Measurements from ENCODE around the gene KIAA1671.
A peak's percentile ranks its signal among the peaks of the same experiment; 100 is the strongest.

Gene KIAA1671

DNA sequence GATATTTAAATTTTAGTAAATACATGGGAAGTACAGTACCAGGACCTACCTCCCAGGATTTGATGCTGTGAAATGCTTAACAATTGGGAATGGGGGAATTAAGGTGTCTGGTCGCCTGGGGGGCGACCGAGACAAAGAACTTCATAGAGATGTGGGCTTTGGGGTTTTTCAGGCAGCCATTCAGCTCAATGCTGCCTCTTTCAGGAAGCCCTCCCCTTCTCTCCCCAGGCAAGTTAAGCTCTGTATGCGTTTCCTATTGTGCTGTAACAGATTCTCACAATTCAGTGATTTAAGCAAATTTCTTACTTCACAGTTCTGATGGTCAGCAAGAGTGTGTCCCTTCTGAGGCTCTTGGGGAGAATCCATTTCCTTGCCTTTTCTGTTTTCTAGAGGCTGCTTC is 53.8 kb downstream of the KIAA1671 start:
- Mint-ChIP-seq H3K4me3 (no peak overlapping the region), H3K27ac (peak overlapping the region; percentile 85), H3K36me3 (ENCODE audit: low read depth) (peaks cover 6% of the 10 kb centered on the region)

DNA sequence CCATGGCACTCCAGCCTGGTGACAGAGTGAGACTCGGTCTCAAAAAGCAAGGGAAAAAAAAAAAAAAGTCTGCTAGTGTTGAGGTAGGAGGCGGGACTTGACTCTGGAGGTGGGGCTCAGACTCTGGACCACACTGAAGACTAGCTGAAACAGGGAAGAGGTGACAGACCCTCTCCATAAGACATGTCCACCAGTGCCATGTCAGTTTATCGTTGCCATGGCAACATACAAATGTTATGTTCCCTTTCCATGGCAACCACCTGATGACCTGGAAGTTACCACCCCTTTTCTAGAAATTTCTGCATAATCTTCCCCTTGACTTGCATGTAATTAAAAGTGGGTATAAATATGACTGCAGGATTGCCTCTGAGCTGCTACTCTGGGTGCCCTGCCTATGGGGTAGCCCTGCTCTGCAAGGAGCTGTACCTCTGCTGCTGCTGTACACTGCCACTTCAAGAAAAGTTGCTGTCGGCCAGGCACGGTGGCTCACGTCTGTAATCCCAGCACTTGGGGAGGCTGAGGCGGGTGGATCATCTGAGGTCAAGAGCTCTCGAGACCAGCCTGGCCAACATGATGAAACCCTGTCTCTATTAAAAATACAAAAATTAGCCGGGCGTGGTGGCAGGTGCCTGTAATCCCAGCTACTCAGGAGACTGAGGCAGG is 55.1 kb downstream of the KIAA1671 start:
- Mint-ChIP-seq H3K9me3 (no peaks in the 10 kb centered on the region), H3K4me3 (no peak overlapping the region), H3K27ac (peak overlapping the region; percentile 95), H3K27me3 (ENCODE audit: low read depth, poor library complexity) (no peaks in the 10 kb centered on the region), H3K36me3 (ENCODE audit: low read depth) (peaks cover 6% of the 10 kb centered on the region), H3K4me1 (peaks cover 29% of the 10 kb centered on the region)
- TF ChIP-seq, protein P1, sequence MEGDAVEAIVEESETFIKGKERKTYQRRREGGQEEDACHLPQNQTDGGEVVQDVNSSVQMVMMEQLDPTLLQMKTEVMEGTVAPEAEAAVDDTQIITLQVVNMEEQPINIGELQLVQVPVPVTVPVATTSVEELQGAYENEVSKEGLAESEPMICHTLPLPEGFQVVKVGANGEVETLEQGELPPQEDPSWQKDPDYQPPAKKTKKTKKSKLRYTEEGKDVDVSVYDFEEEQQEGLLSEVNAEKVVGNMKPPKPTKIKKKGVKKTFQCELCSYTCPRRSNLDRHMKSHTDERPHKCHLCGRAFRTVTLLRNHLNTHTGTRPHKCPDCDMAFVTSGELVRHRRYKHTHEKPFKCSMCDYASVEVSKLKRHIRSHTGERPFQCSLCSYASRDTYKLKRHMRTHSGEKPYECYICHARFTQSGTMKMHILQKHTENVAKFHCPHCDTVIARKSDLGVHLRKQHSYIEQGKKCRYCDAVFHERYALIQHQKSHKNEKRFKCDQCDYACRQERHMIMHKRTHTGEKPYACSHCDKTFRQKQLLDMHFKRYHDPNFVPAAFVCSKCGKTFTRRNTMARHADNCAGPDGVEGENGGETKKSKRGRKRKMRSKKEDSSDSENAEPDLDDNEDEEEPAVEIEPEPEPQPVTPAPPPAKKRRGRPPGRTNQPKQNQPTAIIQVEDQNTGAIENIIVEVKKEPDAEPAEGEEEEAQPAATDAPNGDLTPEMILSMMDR (IDR thresholded peaks at IDR 0.05): no peak
- no peak for DNase-seq

More for the DNA sequence above, 53.8 kb downstream of the KIAA1671 start:
- H3K27me3 Mint-ChIP-seq (ENCODE audit: low read depth, poor library complexity): no peaks in the 10 kb centered on the region
- no peaks in the 10 kb centered on the region for H3K9me3 Mint-ChIP-seq
- peaks cover 34% of the 10 kb centered on the region for H3K4me1 Mint-ChIP-seq
- TF ChIP-seq, protein P1 (IDR thresholded peaks at IDR 0.05): no peak
- no peak for DNase-seq

DNA sequence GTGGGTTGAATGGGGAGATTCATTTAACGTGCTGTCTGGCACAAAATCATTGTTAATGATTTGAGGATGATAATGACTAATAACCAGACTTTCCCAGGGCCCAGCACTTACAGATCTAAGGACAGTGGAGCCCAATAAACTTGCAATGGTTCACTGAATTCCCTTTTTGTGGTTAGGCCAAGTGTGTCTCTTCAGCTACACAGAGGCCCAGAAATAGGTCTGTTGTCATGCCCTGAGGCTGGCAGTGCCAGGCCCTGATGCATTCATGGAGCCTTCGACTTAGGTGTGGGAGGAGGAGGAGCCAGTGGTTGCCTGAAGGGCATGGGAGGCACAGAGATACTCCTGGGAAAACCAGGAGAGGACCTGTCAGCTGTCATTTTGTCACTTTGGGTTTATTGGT is 56.1 kb downstream of the KIAA1671 start:
- no peak for DNase-seq
- Mint-ChIP-seq H3K4me1 (peaks cover 40% of the 10 kb centered on the region), H3K9me3 (no peaks in the 10 kb centered on the region), H3K27me3 (ENCODE audit: low read depth, poor library complexity) (no peaks in the 10 kb centered on the region), H3K36me3 (ENCODE audit: low read depth) (peaks cover 6% of the 10 kb centered on the region), H3K4me3 (no peak overlapping the region), H3K27ac (peak overlapping the region; percentile 86)
- TF ChIP-seq, protein P1 (IDR thresholded peaks at IDR 0.05): no peak

DNA sequence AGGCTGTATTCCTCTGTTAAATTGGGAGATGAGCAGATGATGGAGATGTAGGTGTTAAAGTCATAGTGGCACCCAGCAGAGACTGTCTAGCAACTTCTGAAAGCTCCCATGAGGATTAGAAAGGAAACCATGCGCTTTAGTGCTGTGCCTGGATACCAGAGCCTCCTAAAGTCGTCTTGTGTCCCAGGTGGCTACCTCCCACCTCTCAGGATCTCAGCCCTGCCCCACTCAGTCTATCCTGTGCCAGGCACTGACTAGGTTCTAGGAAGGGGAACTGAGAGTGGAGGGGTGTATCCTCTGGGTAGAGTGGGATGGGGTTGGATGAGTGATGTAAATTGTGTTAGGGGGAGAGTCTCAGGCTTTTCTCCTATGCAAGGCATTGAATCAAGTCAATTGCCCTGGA is 60.2 kb downstream of the KIAA1671 start:
- peaks cover 29% of the 10 kb centered on the region for H3K36me3 Mint-ChIP-seq (ENCODE audit: low read depth)
- H3K4me1 Mint-ChIP-seq: peaks cover 27% of the 10 kb centered on the region
- no peak for DNase-seq
- TF ChIP-seq, protein P1 (IDR thresholded peaks at IDR 0.05): no peak
- no peak overlapping the region for H3K4me3 Mint-ChIP-seq
- H3K27me3 Mint-ChIP-seq (ENCODE audit: low read depth, poor library complexity): peaks cover 3% of the 10 kb centered on the region
- peaks cover 16% of the 10 kb centered on the region for H3K9me3 Mint-ChIP-seq
- peak overlapping the region; percentile 55 for H3K27ac Mint-ChIP-seq

DNA sequence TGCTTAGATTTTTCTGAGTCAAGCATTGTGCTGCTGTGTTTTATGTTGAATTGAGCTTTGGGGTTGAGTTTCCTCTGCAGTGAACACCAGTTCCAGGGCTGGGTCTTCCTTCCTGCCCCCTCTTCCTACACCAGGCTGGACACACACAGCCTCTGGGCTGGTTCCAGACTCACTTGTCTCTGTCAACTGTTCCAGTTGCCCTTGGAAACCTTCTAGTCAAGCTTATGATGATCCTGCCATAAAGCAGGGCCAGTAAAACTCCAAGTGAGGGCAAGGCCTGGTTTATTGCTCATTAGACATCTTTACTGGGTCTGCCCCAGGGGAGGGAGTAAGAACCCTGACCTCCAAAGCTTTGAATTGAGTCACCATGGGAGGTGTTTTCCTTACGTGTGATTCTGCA is 61.1 kb downstream of the KIAA1671 start:
- H3K27ac Mint-ChIP-seq: peak overlapping the region; percentile 85
- no peak overlapping the region for H3K4me3 Mint-ChIP-seq
- H3K9me3 Mint-ChIP-seq: peaks cover 23% of the 10 kb centered on the region
- TF ChIP-seq, protein P1 (IDR thresholded peaks at IDR 0.05): no peak
- no peak for DNase-seq
- H3K36me3 Mint-ChIP-seq (ENCODE audit: low read depth): peaks cover 37% of the 10 kb centered on the region
- peaks cover 3% of the 10 kb centered on the region for H3K27me3 Mint-ChIP-seq (ENCODE audit: low read depth, poor library complexity)
- peaks cover 33% of the 10 kb centered on the region for H3K4me1 Mint-ChIP-seq

Data from nephron progenitor cell (in vitro differentiated cells).